ENCODE measurements around the gene BUB1.
"Not testable (repeated sequence)": the region's sequence is repeated elsewhere in the genome, so short reads cannot be mapped to it uniquely, and the experiment has no call there.

The BUB1 gene

GRCh38 chr2:110691612-110692258, 13.9 kb upstream of the BUB1 start:
- DNase-seq (ENCODE audit: extremely low spot score): no peak
- TF ChIP-seq L3MBTL2 (conservative IDR thresholded peaks at IDR 0.05) (no peak), HDGF (IDR thresholded peaks at IDR 0.05; ENCODE audit: borderline replicate concordance) (no peak), SUZ12 (IDR thresholded peaks at IDR 0.05) (no peak), BHLHE40 (IDR thresholded peaks at IDR 0.05; ENCODE audit: borderline replicate concordance) (no peak), TARDBP (IDR thresholded peaks at IDR 0.05) (no peak), LEF1 (IDR thresholded peaks at IDR 0.05; ENCODE audit: borderline replicate concordance) (no peak), ELF4 (IDR thresholded peaks at IDR 0.05) (no peak)
- TF ChIP-seq, protein P1, sequence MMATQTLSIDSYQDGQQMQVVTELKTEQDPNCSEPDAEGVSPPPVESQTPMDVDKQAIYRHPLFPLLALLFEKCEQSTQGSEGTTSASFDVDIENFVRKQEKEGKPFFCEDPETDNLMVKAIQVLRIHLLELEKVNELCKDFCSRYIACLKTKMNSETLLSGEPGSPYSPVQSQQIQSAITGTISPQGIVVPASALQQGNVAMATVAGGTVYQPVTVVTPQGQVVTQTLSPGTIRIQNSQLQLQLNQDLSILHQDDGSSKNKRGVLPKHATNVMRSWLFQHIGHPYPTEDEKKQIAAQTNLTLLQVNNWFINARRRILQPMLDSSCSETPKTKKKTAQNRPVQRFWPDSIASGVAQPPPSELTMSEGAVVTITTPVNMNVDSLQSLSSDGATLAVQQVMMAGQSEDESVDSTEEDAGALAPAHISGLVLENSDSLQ (IDR thresholded peaks at IDR 0.05): no peak
- CTCF ChIA-PET: no interaction called here
- POLR2A ChIA-PET: interaction anchor here (3.9 kb wide), 1 partner anchor 13 kb away, joined by 18 read pairs; the partner anchor contains the start of gene BUB1

DNA sequence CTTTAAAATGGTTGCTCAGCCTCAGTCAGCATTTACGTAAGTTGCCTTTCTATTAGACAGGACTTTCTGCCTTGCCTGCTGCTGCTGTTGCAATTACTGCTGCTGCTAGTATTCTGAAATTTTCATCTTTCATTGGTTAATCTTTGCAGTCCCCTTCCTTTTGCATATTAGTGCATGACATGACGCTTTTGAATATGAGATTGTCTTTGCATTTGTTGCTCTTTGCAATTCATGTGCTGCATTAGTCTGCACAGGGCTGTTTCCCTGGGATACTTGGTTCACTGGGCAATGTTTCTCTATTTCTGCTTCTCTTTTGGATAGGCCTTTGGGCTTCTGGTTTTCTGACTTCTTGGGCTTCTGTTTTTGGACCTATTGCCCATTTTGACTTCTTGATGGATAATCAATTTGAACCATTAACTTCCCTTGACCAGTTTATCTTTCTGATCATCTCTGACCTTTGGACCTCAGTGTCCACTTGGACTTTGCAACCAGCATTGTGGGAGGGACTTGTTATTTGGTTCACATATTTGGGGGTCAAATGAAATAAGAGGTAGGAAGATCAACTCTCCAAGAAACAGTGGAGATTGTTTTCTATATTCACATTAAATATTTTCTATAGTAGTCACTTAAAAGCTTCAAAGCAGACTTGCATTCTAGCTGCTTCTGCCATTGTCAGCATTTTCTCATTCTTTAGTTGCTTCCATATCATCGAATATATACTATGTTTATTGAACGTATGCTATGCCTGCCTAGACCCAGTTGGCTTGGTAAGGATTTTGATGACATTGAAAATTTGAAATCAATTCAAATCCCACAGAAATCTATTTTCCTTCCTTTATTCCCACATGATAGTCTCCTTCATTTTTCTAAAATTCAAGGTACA, 12.5 kb upstream of the BUB1 start:
- ChIA-PET CTCF (no interaction called here), POLR2A (no interaction called here)
- DNase-seq (ENCODE audit: extremely low spot score): no peak
- TF ChIP-seq ARNT (IDR thresholded peaks at IDR 0.05) (no peak), BHLHE40 (IDR thresholded peaks at IDR 0.05; ENCODE audit: borderline replicate concordance) (no peak), FOXM1 (IDR thresholded peaks at IDR 0.05; ENCODE audit: borderline replicate concordance) (no peak), TARDBP (IDR thresholded peaks at IDR 0.05) (no peak), CTBP1 (IDR thresholded peaks at IDR 0.05; ENCODE audit: borderline replicate concordance) (no peak), SUZ12 (IDR thresholded peaks at IDR 0.05) (no peak), ZNF384 (IDR thresholded peaks at IDR 0.05) (no peak), SP1 (IDR thresholded peaks at IDR 0.05) (no peak), HDGF (IDR thresholded peaks at IDR 0.05; ENCODE audit: borderline replicate concordance) (no peak), FOXK2 (IDR thresholded peaks at IDR 0.05) (no peak), L3MBTL2 (conservative IDR thresholded peaks at IDR 0.05) (no peak), NFRKB (IDR thresholded peaks at IDR 0.05) (no peak), FOXA1 (IDR thresholded peaks at IDR 0.05) (no peak)

DNA sequence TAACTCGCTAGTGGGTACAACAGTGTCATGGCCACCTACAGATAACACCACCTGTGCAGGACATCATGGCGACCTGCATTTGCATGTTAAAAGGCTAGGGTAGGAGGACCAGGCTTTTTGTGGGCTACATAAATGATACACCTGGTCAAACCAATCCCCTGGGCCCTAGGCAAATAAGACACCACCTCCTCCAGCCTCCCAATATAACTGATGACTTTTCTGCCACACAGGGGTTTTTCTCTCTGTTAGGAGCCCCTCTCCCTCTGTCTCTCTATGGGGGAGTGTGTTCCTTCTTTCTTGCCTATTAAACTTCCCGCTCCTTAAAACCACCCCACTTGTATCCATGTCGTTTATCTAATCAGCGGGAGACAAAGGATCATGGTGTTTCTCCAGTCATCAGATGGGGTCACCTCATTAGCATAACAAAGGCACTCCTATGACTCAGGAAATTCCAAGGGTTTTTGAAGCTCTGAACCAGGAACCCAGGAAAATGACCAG, 10.8 kb upstream of the BUB1 start:
- CTCF ChIA-PET: interaction anchor here (1.1 kb wide), 1 partner anchor 10 kb away, joined by 3 read pairs; no protein-coding TSS in a partner anchor
- POLR2A ChIA-PET: interaction anchor here (3.5 kb wide), 1 partner anchor 10 kb away, joined by 25 read pairs; the partner anchor contains the start of gene BUB1
- no peak for TF ChIP-seq CTBP1 (IDR thresholded peaks at IDR 0.05; ENCODE audit: borderline replicate concordance)
- no peak for TF ChIP-seq FOXM1 (IDR thresholded peaks at IDR 0.05; ENCODE audit: borderline replicate concordance)
- TF ChIP-seq ARNT (IDR thresholded peaks at IDR 0.05): no peak
- TF ChIP-seq ELF4 (IDR thresholded peaks at IDR 0.05): no peak
- DNase-seq (ENCODE audit: extremely low spot score): no peak

- ChIA-PET CTCF (interaction anchor here (0.9 kb wide), 1 partner anchor 16 kb away, joined by 4 read pairs; no protein-coding TSS in a partner anchor), POLR2A (interaction anchor here (3.5 kb wide), 1 partner anchor 10 kb away, joined by 25 read pairs; the partner anchor contains the start of gene BUB1)
- not testable (repeated sequence) for DNase-seq (ENCODE audit: extremely low spot score)
Observed at GRCh38 chr2:110687775-110688484, 10.1 kb upstream of the BUB1 start.

- no peak for DNase-seq (ENCODE audit: extremely low spot score)
- TF ChIP-seq FOXK2 (IDR thresholded peaks at IDR 0.05) (no peak), FOXM1 (IDR thresholded peaks at IDR 0.05; ENCODE audit: borderline replicate concordance) (no peak)
- ChIA-PET POLR2A (no interaction called here), CTCF (no interaction called here)
Observed at GRCh38 chr2:110682872-110683271, 5.0 kb upstream of the BUB1 start.

GRCh38 chr2:110682267-110682666, 4.4 kb upstream of the BUB1 start:
- TF ChIP-seq, protein P1 (IDR thresholded peaks at IDR 0.05): no peak
- TF ChIP-seq SUZ12 (IDR thresholded peaks at IDR 0.05) (no peak), FOXK2 (IDR thresholded peaks at IDR 0.05) (no peak), HDGF (IDR thresholded peaks at IDR 0.05; ENCODE audit: borderline replicate concordance) (no peak)
- CTCF ChIA-PET: interaction anchor here (1.2 kb wide), 1 partner anchor 13 kb away, joined by 3 read pairs; no protein-coding TSS in a partner anchor
- DNase-seq (ENCODE audit: extremely low spot score): no peak
- POLR2A ChIA-PET: no interaction called here

GRCh38 chr2:110680709-110681108, 2.8 kb upstream of the BUB1 start:
- POLR2A ChIA-PET: no interaction called here
- DNase-seq (ENCODE audit: extremely low spot score): no peak
- CTCF ChIA-PET: interaction anchor here (1.0 kb wide), 1 partner anchor 75 kb away, joined by 3 read pairs; no protein-coding TSS in a partner anchor
- TF ChIP-seq CTBP1 (IDR thresholded peaks at IDR 0.05; ENCODE audit: borderline replicate concordance): no peak
- TF ChIP-seq SP1 (IDR thresholded peaks at IDR 0.05): no peak
- TF ChIP-seq ELF4 (IDR thresholded peaks at IDR 0.05): no peak
- no peak for TF ChIP-seq ARNT (IDR thresholded peaks at IDR 0.05)
- no peak for TF ChIP-seq FOXA1 (IDR thresholded peaks at IDR 0.05)
- TF ChIP-seq, protein P1 (IDR thresholded peaks at IDR 0.05): no peak
- TF ChIP-seq NFRKB (IDR thresholded peaks at IDR 0.05): no peak
- TF ChIP-seq LEF1 (IDR thresholded peaks at IDR 0.05; ENCODE audit: borderline replicate concordance): no peak
- no peak for TF ChIP-seq SUZ12 (IDR thresholded peaks at IDR 0.05)
- TF ChIP-seq FOXM1 (IDR thresholded peaks at IDR 0.05; ENCODE audit: borderline replicate concordance): no peak
- TF ChIP-seq BHLHE40 (IDR thresholded peaks at IDR 0.05; ENCODE audit: borderline replicate concordance): no peak
- TF ChIP-seq ZNF384 (IDR thresholded peaks at IDR 0.05): no peak
- no peak for TF ChIP-seq HDGF (IDR thresholded peaks at IDR 0.05; ENCODE audit: borderline replicate concordance)
- TF ChIP-seq L3MBTL2 (conservative IDR thresholded peaks at IDR 0.05): no peak
